Subcutaneous adipose tissue (tissue), 4 donors: ENCODE measurements around the gene IFI44. TPM values are rescaled to one million over a fixed set of nuclear protein-coding genes. Genes with fewer than 3 reads are reported as not detected.

Experiments
- CTCF ChIP-seq: fragments of 450-650 bp; IDR thresholded peaks from one replicate; pipeline ENCODE4 v1.5.1; 2016; ENCODE audit warnings: low read depth, mild to moderate bottlenecking, control low read depth, antibody characterized with exemption, moderate library complexity
- total RNA-seq, 4 donors: library from RNA; depleted of rRNA; stranded (reverse); fragments of >200 nt; gene quantifications; one replicate each; pipeline ENCODE4 v1.1.0, GENCODE V29; 2016

The IFI44 gene
- total RNA-seq, 4 donors from 2014 or later, result 30.2 to 57.8 (median 38.7) TPM

GRCh38 chr1:78691995-78692747, 42.5 kb downstream of the IFI44 start:
- no peak for TF ChIP-seq CTCF

GRCh38 chr1:78699813-78700212, 50.2 kb downstream of the IFI44 start:
- no peak for TF ChIP-seq CTCF

- TF ChIP-seq CTCF, result no peak
These were observed 52.8 kb downstream of the IFI44 start for GRCh38 chr1:78702426-78702825.

- TF ChIP-seq CTCF, result no peak
These were observed 54.2 kb downstream of the IFI44 start for GRCh38 chr1:78703806-78704205.

- no peak for TF ChIP-seq CTCF
These were observed 62.9 kb downstream of the IFI44 start for GRCh38 chr1:78712467-78713051.

GRCh38 chr1:78713297-78713696, 63.7 kb downstream of the IFI44 start:
- TF ChIP-seq CTCF, result no peak

Other genes with a start within 250 kb of the IFI44 start
- 10 to 100 TPM in 2 of 4 donors, 1 to 10 TPM in 2; 7.5 to 21.9 (median 15.1) TPM for gene PTGFR, start 158.9 kb upstream of the IFI44 start, total RNA-seq
- 10 to 100 TPM in 3 of 4 donors, 1 to 10 TPM in 1; 9.6 to 49.5 (median 23.6) TPM for gene IFI44L, start 29.4 kb upstream of the IFI44 start, total RNA-seq